ENCODE results near the gene DRD4. TPM values are rescaled to one million over a fixed set of nuclear protein-coding genes. Genes with fewer than 3 reads are reported as not detected.

The DRD4 gene
- total RNA-seq, 1 donor from 2014 or later, result 1.3 TPM

GRCh38 chr11:624705-625635 lies 12.1 kb upstream of the DRD4 start, which contains the start of gene CDHR5:
Gene CDHR5, minus strand, starts transcription at chr11:624955. Its CDS starts 53 bp downstream, at chr11:624902.
- H3K4me3 ChIP-seq, result no peak within 1 kb of the TSS
- peak; percentile 36 for DNase-seq
- H3K9me3 ChIP-seq, result no peaks in the 10 kb centered on the region
- ATAC-seq, result no peak
- H3K36me3 ChIP-seq, result no peaks in the 10 kb centered on the region
- intact Hi-C loops (cut with DNase I), result no loop called here
- H3K27ac ChIP-seq, result no peak within 1 kb of the TSS
- H3K27me3 ChIP-seq (ENCODE audit: low read depth), result peaks cover 22% of the 10 kb centered on the region
- no peak for TF ChIP-seq CTCF (IDR thresholded peaks at IDR 0.05)
- H3K4me1 ChIP-seq, result no peaks in the 10 kb centered on the region

DNA sequence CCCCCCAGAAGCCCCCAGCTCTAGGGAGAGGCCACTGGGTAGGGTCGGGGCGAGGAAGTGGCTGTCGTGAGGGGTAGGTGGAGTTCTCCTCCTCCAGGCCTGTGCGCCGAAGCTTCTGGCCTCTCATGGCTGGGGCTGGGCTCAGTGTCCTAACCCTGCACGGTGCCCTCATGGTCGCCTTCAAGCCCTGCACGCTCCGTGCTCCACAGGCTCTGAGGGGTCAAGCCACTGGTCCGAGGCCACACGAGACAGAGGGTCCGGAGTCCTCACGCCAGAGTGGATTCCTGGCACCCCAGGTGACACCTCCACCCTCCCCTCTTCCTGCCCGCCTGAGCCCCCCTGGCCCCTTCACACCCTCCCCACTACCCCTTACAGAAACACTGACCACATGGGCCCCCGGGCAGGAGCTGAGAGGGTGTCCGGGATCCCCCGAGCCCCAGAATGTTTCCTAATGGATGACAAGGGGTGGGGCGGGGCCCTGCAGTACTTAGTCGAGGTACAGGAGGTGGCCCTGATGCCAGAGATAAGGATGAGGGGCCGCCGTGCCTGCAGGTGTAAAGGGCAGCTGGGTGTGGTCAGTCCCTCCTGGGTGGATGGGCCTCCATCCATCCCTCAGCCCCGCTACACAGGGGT lies 11.3 kb upstream of the DRD4 start:
- Histone ChIP-seq H3K27ac (no peak overlapping the region), H3K36me3 (no peaks in the 10 kb centered on the region), H3K9me3 (no peaks in the 10 kb centered on the region), H3K4me1 (no peaks in the 10 kb centered on the region), H3K4me3 (no peak overlapping the region), H3K27me3 (ENCODE audit: low read depth) (peaks cover 22% of the 10 kb centered on the region)
- ATAC-seq, result no peak
- DNase-seq, result no peak
- intact Hi-C loops (cut with DNase I), result no loop called here
- no peak for TF ChIP-seq CTCF (IDR thresholded peaks at IDR 0.05)

- no peak for TF ChIP-seq CTCF (IDR thresholded peaks at IDR 0.05)
- no peaks in the 10 kb centered on the region for H3K4me1 ChIP-seq
- no peaks in the 10 kb centered on the region for H3K36me3 ChIP-seq
- peaks cover 22% of the 10 kb centered on the region for H3K27me3 ChIP-seq (ENCODE audit: low read depth)
- no peak within 1 kb of the TSS for H3K4me3 ChIP-seq
- H3K9me3 ChIP-seq, result no peaks in the 10 kb centered on the region
- H3K27ac ChIP-seq, result no peak within 1 kb of the TSS
- ATAC-seq (no peak), DNase-seq (peak; percentile 37)
- intact Hi-C loops (cut with DNase I), result no loop called here
Measured at GRCh38 chr11:626475-627307, 10.4 kb upstream of the DRD4 start, which contains the start of gene SCT. Gene SCT, minus strand, starts transcription at chr11:627181. Its CDS starts 38 bp downstream, at chr11:627143.

DNA sequence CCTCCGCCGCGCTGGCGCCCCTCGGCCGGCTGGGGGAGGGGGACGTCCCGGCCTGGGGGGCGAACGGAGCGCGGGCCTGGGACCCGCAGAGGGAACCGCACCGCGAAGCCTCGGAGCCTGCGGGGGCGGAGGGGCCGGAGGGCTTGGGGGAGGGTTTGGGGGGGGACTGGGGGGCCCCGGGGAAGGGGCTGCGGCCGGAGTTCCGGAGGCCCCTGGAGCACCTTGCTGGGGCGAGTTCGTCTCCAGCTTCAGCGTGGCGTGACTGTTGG lies 9.8 kb upstream of the DRD4 start:
- no peaks in the 10 kb centered on the region for H3K4me1 ChIP-seq
- intact Hi-C loops (cut with DNase I), result no loop called here
- H3K27ac ChIP-seq, result no peak overlapping the region
- no peak for DNase-seq
- ATAC-seq, result no peak
- no peak for TF ChIP-seq CTCF (IDR thresholded peaks at IDR 0.05)
- H3K9me3 ChIP-seq, result no peaks in the 10 kb centered on the region
- peaks cover 22% of the 10 kb centered on the region for H3K27me3 ChIP-seq (ENCODE audit: low read depth)
- no peak overlapping the region for H3K4me3 ChIP-seq
- H3K36me3 ChIP-seq, result no peaks in the 10 kb centered on the region

DNA sequence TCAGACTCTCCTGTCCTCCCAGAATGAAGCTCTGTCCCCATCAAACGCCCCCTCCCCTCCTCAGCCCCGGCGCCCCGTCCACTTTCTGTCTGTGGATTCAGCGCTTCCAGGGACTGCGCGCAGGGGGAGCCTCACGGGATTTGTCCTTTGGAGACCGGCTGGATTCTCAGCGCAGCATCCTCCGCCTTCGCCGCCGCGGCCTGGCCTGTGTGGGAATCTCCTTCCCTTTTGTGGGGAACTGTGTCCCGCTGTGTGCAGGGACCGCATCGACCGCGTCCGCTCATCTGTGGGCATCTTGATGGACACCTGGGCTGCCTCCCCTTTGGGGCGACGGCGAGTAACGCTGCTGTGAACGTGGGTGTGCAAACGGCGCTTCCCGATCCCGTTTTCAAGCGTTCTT lies 9.0 kb upstream of the DRD4 start:
- ATAC-seq (no peak), DNase-seq (peak; percentile 42)
- no peaks in the 10 kb centered on the region for H3K4me1 ChIP-seq
- H3K36me3 ChIP-seq, result no peaks in the 10 kb centered on the region
- peaks cover 22% of the 10 kb centered on the region for H3K27me3 ChIP-seq (ENCODE audit: low read depth)
- no peak overlapping the region for H3K4me3 ChIP-seq
- no peak for TF ChIP-seq CTCF (IDR thresholded peaks at IDR 0.05)
- H3K27ac ChIP-seq, result no peak overlapping the region
- intact Hi-C loops (cut with DNase I), result no loop called here
- H3K9me3 ChIP-seq, result no peaks in the 10 kb centered on the region
